Measurements from ENCODE around the gene TRPV5.
A peak's percentile ranks its signal among the peaks of the same experiment; 100 is the strongest.

TRPV5 gene

DNA sequence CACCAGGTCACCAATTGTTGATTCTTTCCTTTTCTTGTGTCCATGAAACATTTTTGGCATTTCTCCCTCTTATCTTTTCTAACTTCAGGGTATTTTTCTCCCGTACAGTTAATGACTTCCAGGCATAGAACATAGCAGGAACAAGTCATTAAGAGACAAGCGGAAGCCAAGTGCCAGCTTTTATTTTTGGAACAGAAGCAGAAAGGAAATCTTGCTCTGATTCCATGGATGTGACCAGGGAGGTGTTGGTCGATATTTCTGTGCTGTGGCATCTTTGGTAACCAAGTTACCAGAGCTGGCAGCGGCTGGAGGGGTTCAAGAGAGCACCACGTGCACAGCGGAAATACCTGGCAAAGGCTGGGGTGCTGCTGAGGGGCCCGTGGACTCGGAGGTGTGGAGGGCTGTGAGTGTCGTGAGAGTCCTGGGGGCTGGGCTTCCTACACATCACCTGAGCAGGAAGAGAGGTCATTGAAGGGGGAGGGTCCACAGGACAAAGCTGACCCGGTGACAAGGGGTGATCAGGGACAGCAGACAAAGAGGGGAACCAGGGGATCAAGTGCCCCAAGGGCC, 7.5 kb upstream of the TRPV5 start:
- no peak for DNase-seq (ENCODE audit: low spot score)

DNA sequence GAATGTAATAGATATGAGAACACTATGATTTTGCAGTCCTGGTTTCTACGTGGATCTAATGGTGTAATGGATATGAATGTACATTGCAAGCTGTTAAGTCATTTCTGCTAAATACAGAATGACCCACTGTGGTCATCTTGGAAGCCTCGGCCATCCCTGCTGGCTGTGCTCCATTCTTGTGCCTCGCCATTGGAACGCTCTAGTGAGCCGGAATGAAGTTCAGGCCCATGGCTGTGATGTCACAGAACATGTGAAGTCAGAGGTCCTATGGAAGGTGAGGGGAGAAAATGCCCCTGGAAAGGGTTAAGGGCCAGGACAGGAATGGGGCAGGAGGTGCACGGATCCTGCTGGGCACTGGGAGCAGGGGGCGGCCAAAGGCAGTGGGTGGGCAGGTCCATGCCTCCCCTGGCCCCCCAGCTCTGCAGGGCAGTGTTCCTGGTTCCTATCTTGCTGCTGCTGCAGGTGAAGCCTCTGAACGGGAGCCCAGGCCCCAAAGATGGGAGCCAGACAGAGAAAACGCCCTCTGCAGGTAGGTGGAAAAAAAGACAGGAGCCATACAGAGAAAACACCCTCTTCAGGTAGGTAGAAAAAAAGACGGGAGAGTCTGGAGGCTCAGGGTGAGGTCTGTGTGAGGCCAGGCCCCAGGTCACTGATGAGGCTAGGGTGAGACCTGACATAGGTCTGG, 5.8 kb upstream of the TRPV5 start, which contains the start of gene LLCFC1:
LLCFC1 (plus strand) TSS at position 259 of the 685 bp plus-strand sequence; CDS start at position 397, 138 bp downstream.
- DNase-seq (ENCODE audit: low spot score): peak; percentile 9

DNA sequence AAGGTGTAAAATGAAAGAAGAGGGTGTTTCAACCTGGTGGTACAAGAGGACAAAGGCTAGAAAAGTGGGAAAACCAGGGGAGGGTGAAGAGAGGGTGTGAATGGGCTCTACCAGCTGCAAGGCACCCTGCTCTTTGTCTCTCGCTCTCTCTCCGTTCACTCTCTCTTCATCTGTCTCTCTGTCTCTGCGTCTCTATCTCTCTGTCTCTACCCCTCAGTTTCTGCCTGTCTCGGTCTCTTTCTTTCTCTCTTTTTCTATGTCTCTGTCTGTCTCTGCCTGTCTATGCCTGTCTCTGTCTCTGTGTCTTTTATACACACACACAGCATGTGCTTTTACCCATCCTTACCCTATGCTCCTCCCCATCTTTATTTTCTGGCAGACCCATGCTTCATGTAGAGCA, 5.1 kb upstream of the TRPV5 start:
- no peak for DNase-seq (ENCODE audit: low spot score)

DNA sequence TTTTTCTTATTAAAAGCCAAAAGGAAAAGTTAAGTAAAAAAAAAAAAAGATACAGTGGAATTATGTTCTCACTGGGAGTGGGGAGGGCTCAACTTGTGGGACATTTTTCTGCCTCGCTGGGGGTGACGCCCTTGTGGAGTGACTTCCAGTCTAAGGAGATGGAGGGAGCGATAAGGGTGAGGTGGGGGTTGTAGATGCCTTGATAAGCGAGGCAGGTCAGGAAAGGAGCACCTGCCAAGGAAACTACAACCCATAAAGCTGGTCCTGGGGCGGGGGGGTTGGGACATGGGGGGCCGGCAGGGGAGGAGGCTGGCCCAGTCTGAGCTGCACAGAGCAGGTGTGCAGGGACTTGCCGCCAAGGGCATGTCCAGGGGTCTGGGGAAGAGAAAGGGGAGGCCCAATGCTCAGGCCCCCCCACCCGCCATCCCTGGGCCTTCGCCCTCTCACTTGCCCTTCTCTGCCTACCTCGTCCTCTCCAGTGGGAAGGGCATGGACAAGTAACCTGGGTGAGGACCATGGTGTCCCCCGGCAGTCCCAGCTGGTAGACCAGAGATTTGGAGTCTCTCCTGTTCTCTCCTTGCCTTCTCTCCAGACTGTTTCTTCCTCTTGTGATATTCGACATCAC, 2.5 kb upstream of the TRPV5 start:
- DNase-seq (ENCODE audit: low spot score): no peak

DNA sequence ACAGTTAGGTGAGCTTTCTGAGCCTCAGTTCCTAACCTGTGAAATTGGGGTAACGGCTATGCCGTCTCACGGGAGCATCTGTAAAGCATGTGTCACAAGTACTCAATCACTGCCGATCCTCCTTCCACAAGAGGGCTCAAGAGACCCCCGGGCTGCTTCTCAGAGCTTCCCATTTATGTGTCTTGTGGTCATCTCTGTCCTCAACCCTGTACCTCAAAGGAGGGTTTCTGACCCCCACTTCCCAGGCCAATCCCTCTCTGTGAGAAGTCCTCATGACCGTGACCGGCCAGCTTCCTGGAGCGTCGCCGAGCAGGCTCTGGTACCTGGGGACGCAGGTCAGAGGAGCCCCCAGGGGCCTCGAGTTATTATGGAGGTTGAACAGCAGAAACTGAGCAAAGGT, 510 bp upstream of the TRPV5 start:
- no peak for DNase-seq (ENCODE audit: low spot score)

DNA sequence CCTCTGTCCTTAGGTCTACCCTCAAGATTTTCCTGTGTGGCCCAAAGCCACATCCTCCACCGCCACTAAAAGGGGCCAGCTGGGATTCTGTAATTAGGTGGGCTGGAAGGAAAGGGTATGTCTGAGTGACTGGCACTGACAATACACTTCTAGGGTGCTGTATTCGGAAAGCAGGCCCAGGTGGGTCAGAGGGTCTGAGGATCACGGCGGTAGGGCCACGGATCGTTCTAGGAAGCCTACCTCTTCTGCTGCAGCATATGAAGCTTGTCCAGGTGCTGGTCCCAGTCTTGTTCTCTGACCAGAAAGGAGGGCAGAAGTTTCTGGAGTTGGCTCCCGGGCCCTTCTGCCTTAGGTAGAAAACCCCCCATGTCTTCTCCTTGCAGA, 462 bp downstream of the TRPV5 start:
- DNase-seq (ENCODE audit: low spot score): no peak

DNA sequence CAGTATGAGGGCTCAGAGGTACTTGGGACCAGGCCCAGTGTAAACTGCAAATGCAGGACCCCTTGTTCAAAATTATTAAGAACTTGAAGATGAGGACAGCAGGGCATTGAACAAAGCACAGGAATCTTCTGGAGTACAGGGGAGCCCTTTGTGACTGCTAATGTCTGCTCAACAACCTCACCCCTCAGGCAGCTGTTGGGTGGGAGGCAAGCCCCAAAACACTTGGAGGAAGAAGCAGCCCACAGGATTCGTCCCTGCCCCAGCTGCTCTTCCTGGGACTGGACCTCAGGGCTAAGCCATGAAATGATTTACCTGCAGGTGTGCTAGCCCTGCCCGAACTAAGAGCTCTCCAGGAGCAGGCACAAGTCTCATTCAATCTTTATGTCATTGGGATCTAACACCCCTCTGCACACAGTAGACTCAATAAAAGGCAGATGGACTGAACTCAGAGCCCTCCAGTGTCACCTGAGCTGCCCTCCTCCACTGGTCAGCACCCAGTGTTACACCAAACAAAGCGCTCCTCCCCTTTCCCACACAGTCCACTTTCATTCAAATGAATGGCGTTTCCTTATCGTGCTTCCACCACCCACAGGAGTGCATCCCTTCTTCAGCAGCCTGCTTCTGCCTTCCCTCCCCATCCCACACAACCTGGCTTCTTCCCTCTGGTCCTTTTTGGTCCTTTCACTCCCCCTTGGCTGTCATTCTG, 1.0 kb downstream of the TRPV5 start:
- no peak for DNase-seq (ENCODE audit: low spot score)

DNA sequence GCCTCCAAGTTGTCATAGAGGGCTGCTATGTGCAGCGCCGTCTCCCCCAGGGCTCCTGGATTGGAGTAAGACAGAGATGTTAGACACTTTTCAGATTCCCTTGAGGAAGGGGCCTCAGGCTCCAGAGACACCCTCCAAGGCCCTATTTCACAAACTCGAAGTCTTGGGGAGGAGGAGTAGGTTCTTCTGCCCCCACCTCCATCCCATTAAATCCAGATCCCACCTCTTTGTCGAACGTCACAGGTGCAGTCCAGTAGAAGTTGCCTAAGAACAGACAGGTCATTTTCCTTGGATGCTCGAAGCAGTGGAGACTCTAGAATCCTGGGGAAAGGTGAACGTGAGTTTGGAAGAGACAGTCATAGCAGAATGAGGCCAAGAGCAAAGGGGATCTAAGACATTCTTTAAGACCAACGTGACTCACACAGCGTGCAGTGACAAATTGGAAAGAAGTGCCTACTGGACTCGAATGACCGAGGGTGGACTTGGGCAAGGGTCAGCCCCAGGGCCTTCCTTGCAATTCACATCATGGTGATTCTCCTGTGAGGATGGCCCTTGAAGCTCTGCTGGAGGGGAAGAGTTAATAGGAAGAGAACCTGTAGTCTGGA, 3.3 kb downstream of the TRPV5 start:
- DNase-seq (ENCODE audit: low spot score): no peak

DNA sequence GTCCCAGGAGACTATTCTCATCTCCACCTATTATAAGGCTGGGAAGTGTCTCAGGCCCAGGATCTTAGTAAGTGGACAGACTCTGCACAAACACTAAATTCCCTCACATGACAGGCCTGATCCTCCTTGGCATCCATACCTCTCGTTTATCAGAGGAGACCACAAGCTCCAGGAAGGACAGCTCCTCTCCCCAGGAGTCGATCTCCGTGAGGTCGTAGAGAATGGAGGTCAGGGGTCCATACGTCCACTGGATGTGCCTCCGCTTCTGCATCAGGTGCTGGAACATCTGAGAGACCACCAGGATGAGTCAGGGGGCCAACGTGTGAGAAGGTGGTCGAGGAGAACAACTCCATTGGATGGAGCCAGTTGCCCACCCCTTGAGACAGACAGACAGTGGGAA, 5.6 kb downstream of the TRPV5 start:
- DNase-seq (ENCODE audit: low spot score): no peak

DNA sequence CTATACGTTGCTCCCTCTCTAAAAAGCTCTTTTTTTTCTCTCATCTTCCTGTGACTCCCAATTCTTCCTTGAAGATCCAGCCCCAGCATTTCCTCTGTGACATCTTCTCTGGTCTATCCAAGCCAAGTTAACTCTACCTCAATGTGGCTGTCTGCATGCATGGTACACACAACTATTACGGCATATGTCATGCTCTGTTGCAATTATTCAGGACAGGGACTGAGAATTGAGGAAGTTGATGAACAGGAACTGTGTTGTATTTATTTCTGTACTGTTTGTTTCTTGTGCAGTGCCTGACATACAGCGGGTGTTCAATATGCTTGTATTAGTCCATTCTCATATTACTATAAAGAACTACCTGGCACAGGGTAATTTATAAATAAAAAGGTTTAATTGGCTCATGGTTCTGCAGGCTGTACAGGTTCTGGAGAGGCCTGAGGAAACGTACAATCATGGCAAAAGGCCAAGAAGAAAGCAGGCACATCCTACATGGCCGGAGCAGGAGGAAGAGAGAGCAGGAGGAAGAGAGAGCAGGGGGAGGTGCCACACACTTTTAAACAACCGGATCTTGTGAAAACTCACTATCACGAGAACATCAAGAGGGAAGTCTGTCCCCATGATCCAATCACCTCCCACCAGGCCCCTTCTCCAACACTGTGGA, 6.3 kb downstream of the TRPV5 start:
- no peak for DNase-seq (ENCODE audit: low spot score)

DNA sequence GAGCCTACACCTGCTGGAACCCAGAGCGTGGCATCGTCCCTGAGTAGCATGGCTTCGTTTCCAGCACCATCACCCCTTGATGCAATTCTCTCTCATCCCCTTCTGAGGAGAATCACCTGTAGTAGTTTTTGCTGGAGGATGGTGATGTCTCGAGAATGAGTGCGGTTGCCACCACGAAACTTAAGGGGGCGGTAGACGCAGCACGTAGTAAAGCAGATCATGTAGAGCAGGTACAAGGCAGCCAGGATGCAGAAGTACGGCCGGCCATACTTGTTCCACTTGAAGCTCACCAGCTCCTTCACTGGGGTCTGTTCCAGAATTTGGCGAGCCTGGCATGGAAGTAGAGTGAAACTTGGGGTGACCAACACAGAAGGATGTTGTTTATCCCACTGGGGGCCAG, 8.1 kb downstream of the TRPV5 start:
- DNase-seq (ENCODE audit: low spot score): no peak

DNA sequence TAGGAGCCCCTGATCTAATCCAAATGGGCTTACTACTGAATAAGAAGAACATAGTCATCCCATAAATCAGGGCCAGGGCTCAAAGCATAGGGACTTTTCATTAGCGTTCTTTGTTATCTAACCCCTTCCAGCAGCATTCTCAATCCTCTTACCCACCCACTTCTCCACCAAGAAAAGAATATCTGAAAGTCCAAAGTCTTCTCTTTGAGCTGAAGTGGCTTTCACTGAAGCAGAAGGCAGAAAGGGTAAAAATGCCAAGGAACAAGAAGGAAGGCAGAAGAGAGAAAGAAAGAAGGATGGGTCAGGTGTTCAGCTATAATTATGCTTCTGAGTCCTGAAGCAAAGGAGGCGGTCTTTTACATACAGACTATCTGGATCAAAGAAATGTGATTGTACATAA, 10.2 kb downstream of the TRPV5 start:
- DNase-seq (ENCODE audit: low spot score): no peak

DNA sequence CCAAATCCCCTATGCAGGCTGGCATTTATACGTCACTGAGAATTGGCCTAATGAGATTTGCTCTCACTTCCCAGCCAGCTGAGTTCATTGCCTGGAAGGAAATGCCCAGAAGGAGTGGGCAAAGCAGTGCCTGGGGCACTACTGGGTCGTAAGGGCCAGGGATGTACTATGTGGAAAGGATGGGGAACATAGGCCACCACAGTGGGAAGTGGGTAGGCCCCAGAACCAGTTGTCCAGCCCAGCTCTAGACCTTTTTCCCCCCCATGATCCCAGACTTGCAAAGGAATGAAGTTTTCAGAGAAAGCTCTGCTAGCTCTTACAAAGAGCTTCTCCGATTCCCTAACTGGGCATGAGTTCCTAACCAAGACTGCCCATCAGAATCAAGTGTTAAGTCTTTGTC, 13.9 kb downstream of the TRPV5 start:
- DNase-seq (ENCODE audit: low spot score): no peak

DNA sequence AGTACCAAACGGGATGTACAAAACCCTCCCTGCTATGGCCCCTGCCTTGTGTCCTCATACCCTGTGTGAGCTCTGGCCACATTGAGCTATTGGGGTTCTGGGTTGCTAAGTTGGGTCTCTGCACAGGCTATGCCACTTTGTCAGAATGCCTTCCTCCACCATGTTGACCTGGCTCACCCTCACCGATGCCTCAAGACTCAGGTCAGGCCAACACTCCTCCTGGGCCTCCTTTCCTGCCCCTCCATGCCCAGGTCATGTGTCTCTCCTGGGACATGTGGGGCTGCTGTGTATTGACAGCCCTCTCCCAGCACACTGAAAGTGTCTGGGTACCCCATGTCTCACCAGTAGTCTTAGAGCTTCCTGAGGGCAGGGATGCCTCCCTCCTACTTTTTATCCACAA, 14.6 kb downstream of the TRPV5 start:
- no peak for DNase-seq (ENCODE audit: low spot score)

DNA sequence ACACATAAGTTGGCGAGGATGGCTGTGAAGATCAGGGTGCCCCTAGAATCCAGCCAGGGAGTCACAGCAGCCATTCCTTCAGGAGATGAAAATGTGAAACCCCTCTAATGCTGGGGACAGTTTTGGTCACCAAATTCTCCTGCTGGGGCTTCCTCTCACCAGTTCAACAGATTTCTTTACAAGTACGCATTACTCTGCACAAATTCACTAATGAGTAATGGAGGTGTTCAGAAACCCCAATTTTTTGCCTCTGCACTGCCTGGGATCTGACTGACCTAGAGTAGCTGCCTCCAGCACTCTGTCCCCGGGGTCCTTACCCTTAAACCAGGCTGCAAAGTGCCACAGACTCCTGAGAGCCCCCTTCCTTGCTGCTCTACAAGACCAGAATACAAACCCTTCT, 16.1 kb downstream of the TRPV5 start:
- DNase-seq (ENCODE audit: low spot score): no peak

DNA sequence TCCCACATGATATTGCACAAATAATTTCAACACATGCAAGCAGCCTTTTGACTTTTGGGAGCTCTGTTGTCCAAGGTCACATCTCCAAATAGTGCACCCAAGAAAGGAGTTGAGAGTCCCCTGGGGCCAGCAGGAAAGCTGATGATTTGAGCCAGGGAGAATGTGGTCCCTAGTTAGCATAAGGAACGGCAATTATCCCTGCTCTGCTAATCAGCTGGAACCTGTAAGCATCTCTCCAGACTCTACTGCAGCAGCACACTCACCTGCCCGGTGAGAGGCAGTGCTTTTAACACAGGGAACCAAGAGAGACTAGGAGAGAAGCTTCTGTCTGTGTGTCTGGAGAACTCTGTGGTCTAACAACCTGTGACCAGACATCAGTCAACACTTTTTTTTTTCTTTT, 17.0 kb downstream of the TRPV5 start:
- no peak for DNase-seq (ENCODE audit: low spot score)

DNA sequence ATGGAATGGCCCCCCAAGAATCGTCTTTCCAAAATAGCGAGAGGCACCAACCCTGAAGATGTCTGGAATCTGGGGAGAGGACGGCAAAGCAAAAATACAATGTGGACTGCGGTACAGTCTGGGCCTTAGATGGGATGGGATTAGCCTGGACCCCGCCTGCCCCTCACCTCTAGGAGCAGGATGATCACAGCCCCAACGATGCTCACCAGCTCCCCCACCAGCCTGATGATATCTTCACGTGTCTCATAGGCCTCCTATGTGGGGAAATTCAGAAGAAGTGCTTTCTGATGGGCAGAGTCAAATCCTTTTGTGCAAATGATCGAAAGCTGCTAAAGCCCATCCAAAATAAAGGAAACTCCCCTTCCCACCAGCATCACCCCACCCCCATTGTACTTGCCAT, 18.2 kb downstream of the TRPV5 start:
- no peak for DNase-seq (ENCODE audit: low spot score)

DNA sequence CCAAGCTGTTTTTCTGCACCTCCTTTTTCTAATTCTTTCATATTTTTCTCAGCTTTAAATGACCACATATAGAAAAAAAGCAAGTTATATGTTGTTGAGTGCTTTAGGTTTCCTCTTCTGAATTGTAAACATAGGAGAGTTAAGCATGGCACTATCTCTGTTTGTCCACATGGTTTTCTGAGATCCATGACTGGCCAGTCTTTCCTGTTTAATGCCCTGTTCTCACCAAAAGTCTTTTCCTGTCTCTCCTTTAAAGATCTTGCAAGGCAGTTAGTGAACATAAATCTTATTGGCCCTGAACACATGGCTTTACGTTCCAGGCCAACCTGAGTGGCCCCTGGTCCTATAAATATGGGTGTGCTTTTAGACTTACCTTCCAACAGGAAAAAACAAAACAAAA, 19.4 kb downstream of the TRPV5 start:
- no peak for DNase-seq (ENCODE audit: low spot score)

DNA sequence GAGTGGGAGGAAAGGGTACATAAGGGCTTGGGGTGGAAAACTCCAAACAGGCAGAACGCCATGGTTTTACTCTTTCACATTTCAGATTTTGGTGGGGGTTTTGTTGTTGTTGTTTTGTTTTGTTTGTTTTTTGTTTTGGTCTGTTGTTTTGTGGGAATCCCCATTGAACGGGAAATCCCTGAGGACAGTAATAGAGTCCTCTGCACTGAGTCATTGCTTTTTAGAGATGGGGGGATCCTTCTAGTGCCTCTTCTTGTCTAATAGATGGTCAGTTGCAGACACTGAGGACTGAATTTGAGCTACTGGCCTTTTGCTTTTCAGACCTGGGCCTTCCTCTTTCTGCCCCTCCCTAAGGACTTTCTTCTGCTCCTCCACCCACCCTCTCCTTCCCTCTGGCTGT, 20.0 kb downstream of the TRPV5 start:
- DNase-seq (ENCODE audit: low spot score): no peak

DNA sequence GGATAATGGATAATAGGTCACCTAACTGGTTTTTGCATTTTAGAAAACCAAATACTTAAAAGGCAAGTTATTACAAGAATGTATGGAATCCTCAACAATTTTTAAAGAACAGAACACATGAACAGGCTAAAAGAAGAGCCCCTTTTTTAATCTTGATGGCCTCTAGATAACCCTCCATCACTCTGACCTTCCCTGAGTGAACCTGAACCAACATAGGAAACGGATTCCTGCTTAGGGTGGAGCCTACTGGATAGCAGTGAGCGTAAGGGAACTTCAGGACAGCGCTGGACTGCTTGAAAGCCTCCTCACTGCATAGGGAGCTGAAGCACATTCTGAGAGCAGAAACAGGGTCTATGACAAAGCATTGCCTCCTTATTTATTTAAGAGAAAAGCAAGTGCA, 20.5 kb downstream of the TRPV5 start:
- no peak for DNase-seq (ENCODE audit: low spot score)

DNA sequence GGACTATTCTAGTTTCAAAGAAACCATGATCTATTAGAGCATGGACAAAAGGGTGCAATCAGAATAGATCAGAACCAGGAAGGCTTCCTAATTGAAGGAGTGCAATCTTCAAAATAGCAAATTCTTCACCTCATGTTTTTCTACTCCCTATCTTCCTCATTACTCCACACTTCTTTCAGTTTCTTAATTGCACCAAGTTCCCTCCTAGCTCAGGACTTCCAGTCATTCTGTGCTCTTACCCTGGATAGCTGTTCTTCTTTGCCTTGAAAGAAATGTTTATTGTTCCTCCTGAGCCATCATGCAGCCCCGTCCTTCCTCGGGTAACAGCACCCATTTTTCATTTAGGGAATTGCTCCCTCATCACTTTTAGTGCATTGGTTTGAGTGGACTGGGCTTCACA, 23.1 kb downstream of the TRPV5 start:
- no peak for DNase-seq (ENCODE audit: low spot score)

DNA sequence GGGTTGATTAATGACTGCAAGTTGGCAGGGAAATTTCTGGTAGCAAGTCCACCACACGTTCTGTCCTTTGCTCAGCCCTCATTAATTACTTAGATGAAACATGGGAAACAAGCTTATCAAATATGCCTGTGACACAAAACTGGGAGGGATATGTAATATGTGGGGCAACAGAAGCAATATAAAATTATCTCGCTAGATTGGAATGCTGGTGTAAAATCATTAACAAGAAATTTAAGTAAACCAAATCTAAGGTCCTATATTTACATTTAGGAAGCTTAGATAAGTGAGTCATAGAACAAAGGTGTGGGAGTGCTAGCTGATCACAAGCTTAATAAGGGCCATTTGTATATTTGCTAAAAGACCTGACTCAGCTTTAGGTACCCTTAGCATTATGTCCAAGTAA, 23.5 kb downstream of the TRPV5 start:
- no peak for DNase-seq (ENCODE audit: low spot score)
